GM23338 (cell line): ENCODE measurements around the gene IGFBP7. TPM values are rescaled to one million over a fixed set of nuclear protein-coding genes. Genes with fewer than 3 reads are reported as not detected.

Experiments used
- ATAC-seq: fragments of 200-7000 bp; cut with Tn5 transposase; 3 replicates; pipeline ENCODE4 v1.9.1; 2020
- DNase-seq: peaks from one replicate; pipeline ENCODE4 v3.0.0-alpha.2; 2015; ENCODE audit warnings: low spot score
- H2AFZ ChIP-seq: fragments of 200-600 bp; sonication (generic); 2 replicates; pipeline ENCODE4 v1.8.0; 2016; ENCODE audit warnings: antibody characterized with exemption, mild to moderate bottlenecking, moderate library complexity
- H3F3A ChIP-seq: fragments of 200-600 bp; sonication (generic); replicated peaks from 2 replicates; pipeline ENCODE4 v1.8.0; 2017; ENCODE audit warnings: antibody characterized with exemption, mixed run types, low read depth
- H3K27ac ChIP-seq: fragments of 200-600 bp; sonication (generic); 2 replicates; pipeline ENCODE4 v1.6.1; 2016; ENCODE audit warnings: low read depth
- H3K27me3 ChIP-seq: fragments of 200-600 bp; sonication (generic); 2 replicates; pipeline ENCODE4 v1.8.0; 2016; ENCODE audit warnings: mild to moderate bottlenecking, mixed run types, moderate library complexity; ENCODE audit not compliant: insufficient read depth
- H3K36me3 ChIP-seq: fragments of 200-600 bp; sonication (generic); 2 replicates; pipeline ENCODE4 v1.8.0; 2016; ENCODE audit warnings: mild to moderate bottlenecking; ENCODE audit not compliant: insufficient read depth
- H3K4me1 ChIP-seq: fragments of 200-600 bp; sonication (generic); 2 replicates; pipeline ENCODE4 v1.8.0; 2016; ENCODE audit warnings: mild to moderate bottlenecking, moderate library complexity; ENCODE audit not compliant: insufficient read depth
- H3K4me2 ChIP-seq: fragments of 200-600 bp; sonication (generic); 2 replicates; pipeline ENCODE4 v1.7.1; 2017; ENCODE audit warnings: mixed run types
- H3K4me3 ChIP-seq: fragments of 200-600 bp; sonication (generic); 2 replicates; pipeline ENCODE4 v1.6.1; 2016; ENCODE audit warnings: mixed run types
- H3K79me2 ChIP-seq: fragments of 200-600 bp; sonication (generic); replicated peaks from 2 replicates; pipeline ENCODE4 v1.8.0; 2017; ENCODE audit warnings: mild to moderate bottlenecking; ENCODE audit not compliant: insufficient read depth
- H3K9me2 ChIP-seq: fragments of 200-600 bp; sonication (generic); 2 replicates; pipeline ENCODE4 v1.8.0; 2017; ENCODE audit not compliant: insufficient read depth
- H4K20me1 ChIP-seq: fragments of 200-600 bp; sonication (generic); replicated peaks from 2 replicates; pipeline ENCODE4 v1.8.0; 2017; ENCODE audit warnings: mild to moderate bottlenecking; ENCODE audit not compliant: insufficient read depth
- H3K27ac Mint-ChIP-seq: 2 replicates; pipeline ENCODE4 v1.8.0; 2020; ENCODE audit warnings: inconsistent platforms, mild to moderate bottlenecking, moderate library complexity, mixed read lengths
- H3K27me3 Mint-ChIP-seq: 3 replicates; pipeline ENCODE4 v1.8.0; 2022; ENCODE audit warnings: low read depth, mild to moderate bottlenecking, moderate library complexity, mixed read lengths, inconsistent platforms; ENCODE audit not compliant: insufficient read depth, poor library complexity
- H3K36me3 Mint-ChIP-seq: 3 replicates; pipeline ENCODE4 v1.8.0; 2021; ENCODE audit warnings: low read depth, mild to moderate bottlenecking, inconsistent platforms, moderate library complexity, mixed read lengths
- H3K4me1 Mint-ChIP-seq: 3 replicates; pipeline ENCODE4 v1.8.0; 2020; ENCODE audit warnings: mild to moderate bottlenecking, inconsistent platforms, mixed read lengths
- H3K4me3 Mint-ChIP-seq: 3 replicates; pipeline ENCODE4 v1.8.0; 2021; ENCODE audit warnings: moderate library complexity, mild to moderate bottlenecking, inconsistent platforms, mixed read lengths
- H3K9me3 Mint-ChIP-seq: 3 replicates; pipeline ENCODE4 v1.8.0; 2020; ENCODE audit warnings: moderate library complexity, mild to moderate bottlenecking, inconsistent platforms, mixed read lengths
- CREB1 ChIP-seq: fragments of 250-450 bp; sonication (Bioruptor Pico); IDR thresholded peaks from 2 replicates; pipeline ENCODE4 v1.5.0; 2020; ENCODE audit warnings: low read depth, mild to moderate bottlenecking, moderate library complexity
- ETS1 ChIP-seq: IDR thresholded peaks from 2 replicates; pipeline ENCODE4 v1.6.1; 2016; ENCODE audit warnings: antibody characterized with exemption
- EZH2 ChIP-seq: fragments of 200-600 bp; sonication (generic); IDR thresholded peaks from one replicate; pipeline ENCODE4 v1.8.0; 2017; ENCODE audit warnings: antibody characterized with exemption, mild to moderate bottlenecking, low read depth; ENCODE audit not compliant: unreplicated experiment
- EZH2phosphoT487 ChIP-seq: fragments of 200-600 bp; sonication (generic); IDR thresholded peaks from one replicate; pipeline ENCODE4 v1.8.1; 2018; ENCODE audit warnings: antibody characterized with exemption; ENCODE audit not compliant: unreplicated experiment
- NANOG ChIP-seq: IDR thresholded peaks from 2 replicates; pipeline ENCODE4 v1.6.1; 2016; ENCODE audit warnings: antibody characterized with exemption, borderline replicate concordance
- STAT1 ChIP-seq: IDR thresholded peaks from one replicate; pipeline ENCODE4 v1.6.1; 2016; ENCODE audit warnings: antibody characterized with exemption; ENCODE audit not compliant: unreplicated experiment
- polyA plus RNA-seq: library from polyadenylated mRNA; unstranded; fragments of >200 nt; fragmentation: Nextera tagmentation; extraction: Ambion mirVana; gene quantifications from 2 replicates; pipeline ENCODE4 v1.2.1, GENCODE V29; 2016
- total RNA-seq: library from RNA; depleted of rRNA; stranded (reverse); fragments of >200 nt; shearing (Covaris generic); gene quantifications from 2 replicates; pipeline ENCODE4 v1.2.3, GENCODE V29; 2014
- TF ChIP-seq, protein P1 (sequence below), 2 experiments: fragments of 200-600 bp in 1 of 2; sonication (generic) in 1 of 2; conservative IDR thresholded peaks; 2 replicates each; pipeline versions ENCODE4 v1.5.1 to v1.6.1; 2016 to 2017; ENCODE audit warnings: antibody characterized with exemption in 2 of 2, low read depth in 2 of 2, mild to moderate bottlenecking in 2 of 2, moderate library complexity in 1 of 2

IGFBP7 gene
- total and polyA plus RNA-seq, 2 experiments from 2014 or later: 0.49 to 7.9 TPM

- TF ChIP-seq, protein P1, sequence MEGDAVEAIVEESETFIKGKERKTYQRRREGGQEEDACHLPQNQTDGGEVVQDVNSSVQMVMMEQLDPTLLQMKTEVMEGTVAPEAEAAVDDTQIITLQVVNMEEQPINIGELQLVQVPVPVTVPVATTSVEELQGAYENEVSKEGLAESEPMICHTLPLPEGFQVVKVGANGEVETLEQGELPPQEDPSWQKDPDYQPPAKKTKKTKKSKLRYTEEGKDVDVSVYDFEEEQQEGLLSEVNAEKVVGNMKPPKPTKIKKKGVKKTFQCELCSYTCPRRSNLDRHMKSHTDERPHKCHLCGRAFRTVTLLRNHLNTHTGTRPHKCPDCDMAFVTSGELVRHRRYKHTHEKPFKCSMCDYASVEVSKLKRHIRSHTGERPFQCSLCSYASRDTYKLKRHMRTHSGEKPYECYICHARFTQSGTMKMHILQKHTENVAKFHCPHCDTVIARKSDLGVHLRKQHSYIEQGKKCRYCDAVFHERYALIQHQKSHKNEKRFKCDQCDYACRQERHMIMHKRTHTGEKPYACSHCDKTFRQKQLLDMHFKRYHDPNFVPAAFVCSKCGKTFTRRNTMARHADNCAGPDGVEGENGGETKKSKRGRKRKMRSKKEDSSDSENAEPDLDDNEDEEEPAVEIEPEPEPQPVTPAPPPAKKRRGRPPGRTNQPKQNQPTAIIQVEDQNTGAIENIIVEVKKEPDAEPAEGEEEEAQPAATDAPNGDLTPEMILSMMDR (conservative IDR thresholded peaks at IDR 0.05; ENCODE audit: low read depth in 2 of 2): no peak
- TF ChIP-seq CREB1 (CRISPR knock-in tag): no peak
- TF ChIP-seq STAT1: no peak
- TF ChIP-seq EZH2phosphoT487: no peak
- no peak for TF ChIP-seq NANOG
Measured at GRCh38 chr4:57039345-57039744, 70.8 kb downstream of the IGFBP7 start (continued).

DNA sequence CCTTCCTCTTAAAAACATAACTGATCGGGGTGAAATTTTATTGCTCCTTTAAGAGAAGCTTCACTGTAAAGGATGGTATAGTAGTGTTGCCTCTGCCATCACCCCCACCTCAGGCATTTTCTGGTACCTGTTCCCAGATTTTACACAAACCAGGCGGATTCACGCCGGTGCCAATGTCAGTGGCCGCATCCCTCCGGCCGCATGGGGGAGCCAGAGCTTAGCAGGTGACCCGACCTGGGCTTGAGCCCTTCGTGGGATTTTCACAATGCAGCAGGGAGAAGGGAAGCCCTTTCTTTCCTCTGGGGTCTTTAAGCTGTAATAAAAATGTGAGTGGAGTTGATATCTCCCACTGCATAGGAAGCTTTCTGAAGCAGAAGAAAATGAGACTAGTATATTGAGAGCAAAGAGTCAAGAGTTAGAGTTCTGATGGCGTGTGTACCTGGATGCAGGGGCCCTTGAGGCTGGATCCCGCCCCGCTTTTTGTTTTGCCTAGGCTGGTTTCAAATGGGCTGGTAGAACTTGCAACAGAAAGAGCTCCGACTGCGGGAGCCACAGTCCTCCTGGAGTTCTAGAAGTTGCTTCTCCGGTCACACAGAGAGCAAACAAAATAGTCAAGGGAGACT is 72.1 kb downstream of the IGFBP7 start:
- no peaks in the 10 kb centered on the region for H3F3A ChIP-seq
- H3K4me3 ChIP-seq: peak overlapping the region; percentile 7; the same call in 1 of the 2 replicates
- H3K27ac ChIP-seq: no peak overlapping the region
- H3K27ac Mint-ChIP-seq: no peak overlapping the region
- H3K27me3 Mint-ChIP-seq: peaks cover 3% of the 10 kb centered on the region
- DNase-seq: peak; percentile 89
- no peaks in the 10 kb centered on the region for H3K36me3 Mint-ChIP-seq
- peak overlapping the region; percentile 49; the same call in 2 of the 3 replicates for H3K4me3 Mint-ChIP-seq
- H4K20me1 ChIP-seq: no peaks in the 10 kb centered on the region
- no peaks in the 10 kb centered on the region for H3K79me2 ChIP-seq
- H3K4me2 ChIP-seq: peak overlapping the region; percentile 36; the same call in 1 of the 2 replicates
- no peaks in the 10 kb centered on the region for H3K9me2 ChIP-seq
- H3K4me1 Mint-ChIP-seq: peaks cover 4% of the 10 kb centered on the region; the same call in 1 of the 3 replicates
- no peaks in the 10 kb centered on the region for H3K27me3 ChIP-seq
- TF ChIP-seq ETS1 (no peak), EZH2 (no peak), CREB1 (CRISPR knock-in tag) (0 out of 2 replicates have a peak, but pooled peaks have one; percentile 19), STAT1 (no peak)
- TF ChIP-seq, protein P1 (conservative IDR thresholded peaks at IDR 0.05; ENCODE audit: low read depth in 2 of 2): peak; percentile 96 to 99
- no peaks in the 10 kb centered on the region for H3K9me3 Mint-ChIP-seq
- ATAC-seq: peak; percentile 96
- no peaks in the 10 kb centered on the region for H3K4me1 ChIP-seq
- H3K36me3 ChIP-seq: no peaks in the 10 kb centered on the region
- H2AFZ ChIP-seq: peak overlapping the region; percentile 20; the same call in 1 of the 2 replicates
